Stomach (tissue), 4 donors: ENCODE measurements around the gene GRAMD1A.

Experiments
- CTCF ChIP-seq, 7 experiments: fragments of 450-650 bp in 4 of 7; fragments of 200-600 bp in 3 of 7; sonication (generic) in 3 of 7; IDR thresholded peaks; one replicate each; pipeline ENCODE4 v1.5.1; 2016 to 2019; ENCODE audit warnings: antibody characterized with exemption in 7 of 7, control low read depth in 2 of 7, mild to moderate bottlenecking in 1 of 7
- POLR2A ChIP-seq, 4 donors: fragments of 450-650 bp; IDR thresholded peaks; one replicate each; pipeline ENCODE4 v1.6.1; 2016; ENCODE audit warnings: antibody characterized with exemption in 4 of 4, control low read depth in 2 of 4, mild to moderate bottlenecking in 1 of 4, moderate library complexity in 1 of 4

DNA sequence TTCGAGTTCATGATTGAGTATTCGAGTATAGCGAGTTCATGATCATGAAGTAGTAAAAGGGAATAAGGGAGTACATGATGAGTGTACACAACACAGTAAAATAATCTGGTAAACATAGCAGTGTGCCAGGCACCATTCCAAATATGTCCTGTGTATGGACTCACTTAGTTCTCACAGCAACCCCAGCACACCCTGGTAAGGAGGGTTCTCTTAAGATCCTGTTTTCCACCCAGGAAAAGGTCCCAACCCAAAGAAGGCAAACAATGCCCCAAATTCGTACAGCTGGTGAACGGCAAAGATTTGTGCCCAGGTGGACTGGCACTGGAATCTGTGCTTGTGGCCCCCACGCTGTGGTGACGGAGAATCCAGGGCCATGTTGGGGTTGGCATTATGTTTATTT is 62.8 kb downstream of the GRAMD1A start:
- TF ChIP-seq POLR2A (IDR thresholded peaks at IDR 0.05) (no peak), CTCF (IDR thresholded peaks at IDR 0.05) (no peak)
